ENCODE measurements around the gene GTF2A1.

GTF2A1 gene

GRCh38 chr14:81192594-81192993, 28.2 kb downstream of the GTF2A1 start:
- Mint-ChIP-seq H3K27ac (peak overlapping the region; percentile 64 to 79), H3K9me3 (no peaks in the 10 kb centered on the region), H3K36me3 (ENCODE audit: insufficient read depth) (peaks cover 85% of the 10 kb centered on the region), H3K4me3 (peak overlapping the region in 1 of 2 donors; percentile 13), H3K27me3 (no peaks in the 10 kb centered on the region), H3K4me1 (ENCODE audit: low read depth in 2 of 2) (peaks cover 23 to 42% of the 10 kb centered on the region in 2 donors)
- ATAC-seq (replicated peaks) (peak; percentile 53), DNase-seq (no peak)

GRCh38 chr14:81187832-81188522, 32.8 kb downstream of the GTF2A1 start:
- ATAC-seq (replicated peaks) (peak; percentile 24), DNase-seq (no peak)
- peak overlapping the region in 1 of 2 donors; percentile 31 for H3K4me3 Mint-ChIP-seq
- H3K36me3 Mint-ChIP-seq (ENCODE audit: insufficient read depth), result peaks cover 56% of the 10 kb centered on the region
- no peaks in the 10 kb centered on the region for H3K9me3 Mint-ChIP-seq
- H3K27ac Mint-ChIP-seq, result peak overlapping the region; percentile 32 to 80
- no peaks in the 10 kb centered on the region for H3K27me3 Mint-ChIP-seq
- peaks cover 24 to 28% of the 10 kb centered on the region in 2 donors for H3K4me1 Mint-ChIP-seq (ENCODE audit: low read depth in 2 of 2)

DNA sequence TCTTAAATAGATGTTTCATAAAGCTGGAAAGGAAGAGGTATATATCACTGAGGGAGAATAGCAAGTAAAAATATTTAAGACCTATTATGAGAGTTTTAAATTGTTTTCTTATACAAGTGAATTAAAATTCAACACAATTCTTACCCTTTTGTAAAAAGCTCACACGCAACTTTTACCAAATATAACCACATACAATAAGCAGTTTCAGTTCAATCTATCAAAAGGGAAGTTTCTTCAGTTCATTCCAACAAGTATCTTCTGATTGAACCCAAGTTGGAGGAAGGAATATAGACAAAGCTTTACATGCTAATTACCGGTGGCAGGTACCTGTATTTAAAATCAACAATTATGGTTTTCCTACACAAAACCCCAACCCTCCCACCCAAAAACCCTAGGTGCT, 41.1 kb downstream of the GTF2A1 start:
- Mint-ChIP-seq H3K27ac (peak overlapping the region in 1 of 2 donors; percentile 52), H3K4me3 (no peak overlapping the region), H3K27me3 (no peaks in the 10 kb centered on the region), H3K9me3 (no peaks in the 10 kb centered on the region), H3K36me3 (ENCODE audit: insufficient read depth) (peaks cover 38% of the 10 kb centered on the region), H3K4me1 (ENCODE audit: low read depth in 2 of 2) (peaks cover 8 to 27% of the 10 kb centered on the region in 2 donors)
- ATAC-seq (replicated peaks) (no peak), DNase-seq (no peak)

- H3K27me3 Mint-ChIP-seq, result no peaks in the 10 kb centered on the region
- H3K36me3 Mint-ChIP-seq (ENCODE audit: insufficient read depth), result peaks cover 37% of the 10 kb centered on the region
- DNase-seq, result no peak
- H3K4me1 Mint-ChIP-seq (ENCODE audit: low read depth in 2 of 2), result peaks cover 6 to 25% of the 10 kb centered on the region in 2 donors
- H3K4me3 Mint-ChIP-seq, result peak overlapping the region; percentile 57 to 59
- ATAC-seq (replicated peaks), result peak; percentile 37
- H3K9me3 Mint-ChIP-seq, result no peaks in the 10 kb centered on the region
- peak overlapping the region; percentile 84 to 96 for H3K27ac Mint-ChIP-seq
Observed at GRCh38 chr14:81178063-81178462, 42.7 kb downstream of the GTF2A1 start.

DNA sequence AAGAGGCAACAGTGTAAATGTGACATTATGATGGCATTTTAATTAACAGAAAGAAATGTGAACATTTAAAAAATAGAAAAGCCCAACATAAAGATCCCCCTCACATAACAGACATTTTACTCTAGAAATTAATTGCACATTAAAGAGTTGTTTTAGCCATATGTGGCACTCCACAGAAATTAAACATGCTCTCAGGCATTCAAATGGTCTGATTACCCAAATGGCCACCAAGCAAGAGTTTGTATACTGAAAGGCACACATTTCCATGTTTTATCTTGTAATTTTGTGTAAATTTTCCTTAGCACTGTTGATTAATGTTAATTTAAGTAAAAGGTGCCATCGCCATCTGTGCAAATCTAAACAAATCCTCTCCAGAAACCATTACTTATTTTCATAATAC, 43.5 kb downstream of the GTF2A1 start:
- H3K9me3 Mint-ChIP-seq, result no peaks in the 10 kb centered on the region
- peaks cover 33% of the 10 kb centered on the region for H3K36me3 Mint-ChIP-seq (ENCODE audit: insufficient read depth)
- peak overlapping the region; percentile 84 to 96 for H3K27ac Mint-ChIP-seq
- ATAC-seq (replicated peaks) (no peak), DNase-seq (no peak)
- peaks cover 1 to 17% of the 10 kb centered on the region in 2 donors for H3K4me1 Mint-ChIP-seq (ENCODE audit: low read depth in 2 of 2)
- H3K4me3 Mint-ChIP-seq, result peak overlapping the region; percentile 57 to 59
- H3K27me3 Mint-ChIP-seq, result no peaks in the 10 kb centered on the region

GRCh38 chr14:81176241-81176640, 44.5 kb downstream of the GTF2A1 start:
- Mint-ChIP-seq H3K27me3 (no peaks in the 10 kb centered on the region), H3K27ac (peak overlapping the region; percentile 84 to 96), H3K36me3 (ENCODE audit: insufficient read depth) (peaks cover 24% of the 10 kb centered on the region), H3K4me3 (peak overlapping the region in 1 of 2 donors; percentile 57), H3K9me3 (no peaks in the 10 kb centered on the region), H3K4me1 (ENCODE audit: low read depth in 2 of 2) (peaks cover 1 to 13% of the 10 kb centered on the region in 2 donors)
- no peak for DNase-seq
- no peak for ATAC-seq (replicated peaks)

DNA sequence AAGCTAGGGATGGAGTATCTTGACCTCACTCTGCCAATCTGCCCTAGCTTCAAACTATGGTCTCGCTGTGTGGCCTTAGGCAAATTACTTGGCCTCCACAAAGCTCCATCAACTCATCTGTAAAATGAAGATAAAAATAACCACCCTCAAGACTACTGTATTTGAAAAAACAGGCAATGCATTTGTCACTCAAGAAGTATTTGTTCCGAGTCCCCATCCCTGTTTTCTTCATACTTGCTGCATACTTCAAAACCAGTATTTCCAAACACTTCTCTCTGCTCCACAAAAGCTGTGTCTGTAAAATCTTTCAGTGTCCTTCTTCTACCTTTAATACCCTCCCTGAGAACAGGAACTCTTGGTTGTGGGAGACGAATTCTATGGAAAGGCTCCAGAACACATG, 47.9 kb downstream of the GTF2A1 start:
- Mint-ChIP-seq H3K36me3 (ENCODE audit: insufficient read depth) (peaks cover 9% of the 10 kb centered on the region), H3K4me1 (ENCODE audit: low read depth in 2 of 2) (peaks cover 19 to 36% of the 10 kb centered on the region in 2 donors), H3K4me3 (no peak overlapping the region), H3K27me3 (no peaks in the 10 kb centered on the region), H3K27ac (no peak overlapping the region), H3K9me3 (no peaks in the 10 kb centered on the region)
- DNase-seq (no peak), ATAC-seq (replicated peaks) (no peak)

GRCh38 chr14:81172353-81172752, 48.4 kb downstream of the GTF2A1 start:
- H3K27me3 Mint-ChIP-seq, result no peaks in the 10 kb centered on the region
- no peaks in the 10 kb centered on the region for H3K9me3 Mint-ChIP-seq
- ATAC-seq (replicated peaks), result no peak
- H3K4me3 Mint-ChIP-seq, result no peak overlapping the region
- peaks cover 19 to 32% of the 10 kb centered on the region in 2 donors for H3K4me1 Mint-ChIP-seq (ENCODE audit: low read depth in 2 of 2)
- H3K27ac Mint-ChIP-seq, result no peak overlapping the region
- peaks cover 9% of the 10 kb centered on the region for H3K36me3 Mint-ChIP-seq (ENCODE audit: insufficient read depth)
- DNase-seq, result no peak

GRCh38 chr14:81170829-81171195, 49.9 kb downstream of the GTF2A1 start:
- no peak for DNase-seq
- Mint-ChIP-seq H3K4me1 (ENCODE audit: low read depth in 2 of 2) (peaks cover 18 to 23% of the 10 kb centered on the region in 2 donors), H3K36me3 (ENCODE audit: insufficient read depth) (peaks cover 9% of the 10 kb centered on the region), H3K4me3 (peak overlapping the region; percentile 92 to 95), H3K9me3 (no peaks in the 10 kb centered on the region), H3K27ac (peak overlapping the region; percentile 94), H3K27me3 (no peaks in the 10 kb centered on the region)
- no peak for ATAC-seq (replicated peaks)

- no peaks in the 10 kb centered on the region for H3K27me3 Mint-ChIP-seq
- DNase-seq (peak; percentile 76 to 87 (median 86)), ATAC-seq (replicated peaks) (peak; percentile 96)
- peaks cover 18 to 23% of the 10 kb centered on the region in 2 donors for H3K4me1 Mint-ChIP-seq (ENCODE audit: low read depth in 2 of 2)
- peak overlapping the region; percentile 94 for H3K27ac Mint-ChIP-seq
- H3K4me3 Mint-ChIP-seq, result peak overlapping the region; percentile 92 to 95
- peaks cover 9% of the 10 kb centered on the region for H3K36me3 Mint-ChIP-seq (ENCODE audit: insufficient read depth)
- H3K9me3 Mint-ChIP-seq, result no peaks in the 10 kb centered on the region
Observed at GRCh38 chr14:81170104-81170828, 50.5 kb downstream of the GTF2A1 start.

GRCh38 chr14:81169711-81170103, 51.1 kb downstream of the GTF2A1 start:
- Mint-ChIP-seq H3K27me3 (no peaks in the 10 kb centered on the region), H3K4me3 (peak overlapping the region; percentile 92 to 95), H3K4me1 (ENCODE audit: low read depth in 2 of 2) (peaks cover 18 to 23% of the 10 kb centered on the region in 2 donors), H3K27ac (peak overlapping the region; percentile 94), H3K9me3 (no peaks in the 10 kb centered on the region), H3K36me3 (ENCODE audit: insufficient read depth) (peaks cover 8% of the 10 kb centered on the region)
- ATAC-seq (replicated peaks) (peak; percentile 17), DNase-seq (peak in 2 of 3 experiments; percentile 4 to 10)

DNA sequence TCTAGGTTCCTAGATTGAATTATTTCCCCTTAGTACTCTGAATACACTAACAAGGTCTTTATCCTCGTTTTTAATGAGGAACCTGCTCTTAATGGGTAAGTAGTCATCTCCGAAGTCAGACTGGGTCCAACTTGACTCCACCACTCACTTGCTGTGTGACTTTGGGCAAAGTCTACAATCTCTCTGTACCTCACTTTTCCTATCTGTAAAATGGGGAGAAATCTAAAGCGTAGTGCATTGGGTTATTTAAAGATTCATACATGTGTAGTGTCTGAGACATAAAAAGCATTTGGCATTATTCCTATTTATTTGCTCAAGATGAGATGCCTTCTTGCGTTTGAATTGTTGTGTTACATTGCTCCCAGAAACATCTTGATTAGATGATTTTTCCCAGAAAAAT, 51.5 kb downstream of the GTF2A1 start:
- peaks cover 6% of the 10 kb centered on the region for H3K36me3 Mint-ChIP-seq (ENCODE audit: insufficient read depth)
- no peak for ATAC-seq (replicated peaks)
- peak overlapping the region; percentile 92 to 95 for H3K4me3 Mint-ChIP-seq
- H3K9me3 Mint-ChIP-seq, result no peaks in the 10 kb centered on the region
- no peaks in the 10 kb centered on the region for H3K27me3 Mint-ChIP-seq
- H3K4me1 Mint-ChIP-seq (ENCODE audit: low read depth in 2 of 2), result peaks cover 19 to 23% of the 10 kb centered on the region in 2 donors
- DNase-seq, result no peak
- peak overlapping the region; percentile 94 for H3K27ac Mint-ChIP-seq

- no peaks in the 10 kb centered on the region for H3K9me3 Mint-ChIP-seq
- ATAC-seq (replicated peaks) (no peak), DNase-seq (no peak)
- no peaks in the 10 kb centered on the region for H3K27me3 Mint-ChIP-seq
- H3K4me1 Mint-ChIP-seq (ENCODE audit: low read depth in 2 of 2), result peaks cover 21 to 23% of the 10 kb centered on the region in 2 donors
- H3K4me3 Mint-ChIP-seq, result no peak overlapping the region
- H3K36me3 Mint-ChIP-seq (ENCODE audit: insufficient read depth), result peaks cover 6% of the 10 kb centered on the region
- no peak overlapping the region for H3K27ac Mint-ChIP-seq
Observed at GRCh38 chr14:81166121-81166520, 54.6 kb downstream of the GTF2A1 start.

DNA sequence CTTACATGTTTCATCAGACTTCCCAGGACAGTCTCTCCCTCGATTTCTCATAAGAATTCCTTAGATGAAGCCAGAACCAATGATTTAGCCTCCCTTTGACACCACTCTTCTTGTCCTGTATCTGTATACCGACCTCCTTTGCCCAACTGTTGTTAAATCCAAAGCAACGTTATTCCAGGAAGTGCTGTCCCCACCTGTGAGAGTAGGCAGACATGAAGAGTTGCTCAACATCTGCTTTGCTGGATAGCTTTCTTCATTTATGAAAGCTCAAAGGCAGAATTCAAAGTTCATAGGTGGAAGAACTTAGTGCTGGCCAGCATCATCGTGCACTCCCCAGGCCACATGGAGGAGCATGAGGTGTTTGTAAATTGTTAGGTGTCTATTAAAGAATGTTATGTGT, 55.6 kb downstream of the GTF2A1 start:
- no peak for ATAC-seq (replicated peaks)
- no peaks in the 10 kb centered on the region for H3K27me3 Mint-ChIP-seq
- peaks cover 3% of the 10 kb centered on the region for H3K36me3 Mint-ChIP-seq (ENCODE audit: insufficient read depth)
- no peak for DNase-seq
- H3K4me1 Mint-ChIP-seq (ENCODE audit: low read depth in 2 of 2), result peaks cover 14 to 15% of the 10 kb centered on the region in 2 donors
- H3K4me3 Mint-ChIP-seq, result no peak overlapping the region
- H3K27ac Mint-ChIP-seq, result no peak overlapping the region
- no peaks in the 10 kb centered on the region for H3K9me3 Mint-ChIP-seq
